Activated CD4-positive, alpha-beta memory T cell treated with anti-CD3 and anti-CD28 coated beads, Interleukin-2, amount 10 ng/mL, durations not matched to agents 7 days and 5 days (primary cell): ENCODE measurements around the gene BUB1B. TPM values are rescaled to one million over a fixed set of nuclear protein-coding genes. Genes with fewer than 3 reads are reported as not detected.

Experiments
- CTCF ChIA-PET: fragments of 350-600 bp; sonication (Branson Sonifier 250); formaldehyde crosslinking; loops from one replicate; lab custom pipeline; 2021; ENCODE audit warnings: antibody characterized with exemption, inconsistent platforms; lab: Charles Lee
- POLR2A ChIA-PET: fragments of 350-600 bp; sonication (Branson Sonifier 250); formaldehyde crosslinking; loops from one replicate; lab custom pipeline; 2021; ENCODE audit warnings: antibody characterized with exemption; lab: Charles Lee
- DNase-seq: peaks from one replicate; pipeline ENCODE4 v3.0.0-alpha.2; 2020
- H3K27ac Mint-ChIP-seq: one replicate; pipeline ENCODE4 v1.8.0; 2021; ENCODE audit warnings: mild to moderate bottlenecking, mixed read lengths
- H3K27me3 Mint-ChIP-seq: one replicate; pipeline ENCODE4 v1.8.0; 2021; ENCODE audit warnings: mixed read lengths
- H3K36me3 Mint-ChIP-seq: one replicate; pipeline ENCODE4 v1.8.0; 2021; ENCODE audit warnings: low read depth, mixed read lengths
- H3K4me1 Mint-ChIP-seq: one replicate; pipeline ENCODE4 v1.8.0; 2021; ENCODE audit warnings: mixed read lengths
- H3K4me3 Mint-ChIP-seq: one replicate; pipeline ENCODE4 v1.8.0; 2021; ENCODE audit warnings: mild to moderate bottlenecking, mixed read lengths
- H3K9me3 Mint-ChIP-seq: one replicate; pipeline ENCODE4 v1.8.0; 2021; ENCODE audit warnings: mixed read lengths
- total RNA-seq, 2 experiments: library from RNA; stranded (reverse); gene quantifications; one replicate each; pipeline ENCODE4 v1.2.3, GENCODE V29; 2021

Gene BUB1B
- total RNA-seq, 2 experiments from 2014 or later, result 73.2 to 73.8 TPM

DNA sequence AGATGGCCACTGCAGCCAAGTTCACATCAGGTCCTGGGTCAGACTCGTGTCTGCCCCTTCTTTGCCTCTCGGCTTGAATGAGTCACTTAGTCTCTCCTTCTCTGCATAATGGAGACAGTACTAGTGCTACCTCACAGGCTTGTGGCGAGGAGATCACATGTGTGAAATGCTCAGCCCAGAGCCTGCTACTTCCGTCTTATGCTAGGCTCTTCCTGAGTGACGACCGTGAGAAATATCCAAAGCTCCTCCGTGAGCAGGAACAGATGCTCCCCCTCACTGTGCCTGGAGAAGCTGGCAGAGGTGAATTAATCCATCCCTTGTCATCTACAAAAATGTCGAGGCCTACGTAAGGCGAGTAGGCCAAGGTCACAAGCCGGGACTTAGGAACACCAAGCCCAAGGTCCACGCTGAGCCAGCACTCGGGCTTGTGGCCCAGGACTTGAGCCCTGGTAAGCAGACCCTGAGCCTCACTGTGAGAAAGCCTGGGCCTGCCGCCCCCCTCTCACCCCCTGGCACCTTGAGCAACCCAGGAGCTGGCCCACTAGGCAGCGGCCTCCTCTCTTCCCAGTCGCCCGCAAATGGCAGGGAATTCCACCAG lies 95.9 kb downstream of the BUB1B start:
- H3K27me3 Mint-ChIP-seq, result peaks cover 31% of the 10 kb centered on the region
- no peak overlapping the region for H3K4me3 Mint-ChIP-seq
- H3K27ac Mint-ChIP-seq, result no peak overlapping the region
- ChIA-PET CTCF (no interaction called here), POLR2A (no interaction called here)
- no peaks in the 10 kb centered on the region for H3K9me3 Mint-ChIP-seq
- DNase-seq, result no peak
- peaks cover 10% of the 10 kb centered on the region for H3K4me1 Mint-ChIP-seq
- no peaks in the 10 kb centered on the region for H3K36me3 Mint-ChIP-seq

DNA sequence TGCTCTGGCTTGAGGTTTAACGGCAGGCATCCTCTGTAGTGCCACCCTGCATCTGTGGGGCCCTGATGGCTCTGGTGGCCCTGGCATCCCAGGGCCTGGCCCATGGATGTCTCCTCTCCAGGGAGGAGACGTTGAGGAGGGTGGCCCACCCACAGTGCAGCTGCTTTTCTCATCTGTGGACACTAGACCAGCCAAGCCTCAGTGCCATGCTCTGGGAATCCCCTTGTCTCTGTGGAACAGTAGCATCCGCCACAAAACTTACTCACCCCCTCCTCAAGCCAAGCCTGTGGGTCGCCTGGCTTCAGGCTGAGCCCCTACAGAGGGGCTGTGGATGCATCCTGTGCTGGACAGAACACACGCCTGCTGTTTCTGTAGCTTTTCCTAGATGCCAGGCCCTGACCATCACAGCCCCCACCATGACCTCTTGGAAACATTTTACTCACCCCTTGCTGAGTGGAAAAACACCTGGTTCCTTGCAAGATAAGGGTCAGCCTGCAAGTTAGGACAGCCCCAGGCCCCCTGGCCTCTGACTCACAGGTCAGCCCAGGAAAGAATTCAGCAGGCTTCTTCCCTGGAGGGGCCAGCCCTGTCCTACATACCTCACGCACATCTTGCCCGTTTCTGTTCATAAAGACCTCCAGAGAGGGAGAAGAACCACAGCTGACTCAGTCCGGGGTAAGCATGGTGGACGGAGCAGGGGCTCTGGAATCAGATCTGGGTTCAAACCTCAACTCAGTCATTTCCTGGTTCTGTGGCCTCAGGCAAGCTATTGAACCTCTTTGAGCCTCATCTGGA lies 97.0 kb downstream of the BUB1B start:
- DNase-seq, result no peak
- Mint-ChIP-seq H3K36me3 (no peaks in the 10 kb centered on the region), H3K4me3 (no peak overlapping the region), H3K9me3 (no peaks in the 10 kb centered on the region), H3K27me3 (peaks cover 30% of the 10 kb centered on the region), H3K27ac (no peak overlapping the region), H3K4me1 (peaks cover 10% of the 10 kb centered on the region)
- ChIA-PET POLR2A (interaction anchor here (0.7 kb wide), 1 partner anchor 10 kb away, joined by 3 read pairs; no protein-coding TSS in a partner anchor), CTCF (interaction anchor here (1.4 kb wide), 1 partner anchor 40 kb away, joined by 3 read pairs; no protein-coding TSS in a partner anchor)

DNA sequence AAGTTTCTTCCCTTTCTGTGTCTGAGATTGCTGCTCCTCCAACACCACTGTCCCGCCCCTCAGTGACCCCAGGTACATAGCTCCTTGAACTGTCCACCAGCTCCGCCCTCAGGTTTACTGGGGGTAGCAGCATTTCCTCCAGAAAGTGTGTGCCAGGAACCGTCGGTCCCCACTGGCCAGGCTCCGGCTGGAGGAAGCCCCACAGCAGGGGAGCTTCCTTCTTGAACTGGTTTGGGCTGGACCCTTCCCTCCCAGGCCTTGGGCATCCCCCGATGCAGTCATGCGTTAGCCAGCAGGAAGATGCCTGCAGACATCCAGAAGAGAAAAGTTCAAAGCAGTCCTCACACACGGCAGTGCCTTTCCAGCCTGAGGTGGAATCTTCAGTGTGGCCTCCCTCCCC lies 97.7 kb downstream of the BUB1B start:
- no peak for DNase-seq
- Mint-ChIP-seq H3K27ac (no peak overlapping the region), H3K9me3 (no peaks in the 10 kb centered on the region), H3K4me3 (no peak overlapping the region), H3K27me3 (peaks cover 23% of the 10 kb centered on the region), H3K4me1 (peaks cover 5% of the 10 kb centered on the region), H3K36me3 (no peaks in the 10 kb centered on the region)
- POLR2A ChIA-PET, result interaction anchor here (0.7 kb wide), 1 partner anchor 11 kb away, joined by 3 read pairs; no protein-coding TSS in a partner anchor
- CTCF ChIA-PET, result interaction anchor here (1.4 kb wide), 1 partner anchor 41 kb away, joined by 3 read pairs; no protein-coding TSS in a partner anchor

DNA sequence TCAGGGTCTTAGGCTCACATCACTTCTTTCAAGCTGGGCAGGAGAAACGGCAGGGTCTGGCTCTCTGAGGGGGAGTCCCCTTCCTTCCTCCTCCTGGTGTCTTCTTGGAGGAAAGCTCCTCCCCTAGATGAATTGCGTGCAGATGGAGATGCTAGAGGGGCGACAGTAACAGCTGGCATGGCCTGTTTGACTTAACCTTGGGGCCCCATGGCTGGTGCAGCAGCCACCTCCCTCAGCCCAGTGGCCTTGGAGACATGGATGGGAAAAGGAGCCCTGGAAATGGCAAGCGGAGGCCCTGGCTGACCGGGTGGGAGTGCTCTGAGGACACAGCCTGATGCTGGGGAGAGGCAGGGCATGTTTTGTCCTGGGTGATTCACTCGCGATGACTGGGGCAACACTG lies 98.2 kb downstream of the BUB1B start:
- peaks cover 19% of the 10 kb centered on the region for H3K27me3 Mint-ChIP-seq
- DNase-seq, result no peak
- POLR2A ChIA-PET, result no interaction called here
- H3K36me3 Mint-ChIP-seq, result no peaks in the 10 kb centered on the region
- H3K4me1 Mint-ChIP-seq, result peaks cover 2% of the 10 kb centered on the region
- H3K4me3 Mint-ChIP-seq, result no peak overlapping the region
- no peaks in the 10 kb centered on the region for H3K9me3 Mint-ChIP-seq
- H3K27ac Mint-ChIP-seq, result no peak overlapping the region
- CTCF ChIA-PET, result interaction anchor here (1.4 kb wide), 1 partner anchor 42 kb away, joined by 3 read pairs; no protein-coding TSS in a partner anchor

DNA sequence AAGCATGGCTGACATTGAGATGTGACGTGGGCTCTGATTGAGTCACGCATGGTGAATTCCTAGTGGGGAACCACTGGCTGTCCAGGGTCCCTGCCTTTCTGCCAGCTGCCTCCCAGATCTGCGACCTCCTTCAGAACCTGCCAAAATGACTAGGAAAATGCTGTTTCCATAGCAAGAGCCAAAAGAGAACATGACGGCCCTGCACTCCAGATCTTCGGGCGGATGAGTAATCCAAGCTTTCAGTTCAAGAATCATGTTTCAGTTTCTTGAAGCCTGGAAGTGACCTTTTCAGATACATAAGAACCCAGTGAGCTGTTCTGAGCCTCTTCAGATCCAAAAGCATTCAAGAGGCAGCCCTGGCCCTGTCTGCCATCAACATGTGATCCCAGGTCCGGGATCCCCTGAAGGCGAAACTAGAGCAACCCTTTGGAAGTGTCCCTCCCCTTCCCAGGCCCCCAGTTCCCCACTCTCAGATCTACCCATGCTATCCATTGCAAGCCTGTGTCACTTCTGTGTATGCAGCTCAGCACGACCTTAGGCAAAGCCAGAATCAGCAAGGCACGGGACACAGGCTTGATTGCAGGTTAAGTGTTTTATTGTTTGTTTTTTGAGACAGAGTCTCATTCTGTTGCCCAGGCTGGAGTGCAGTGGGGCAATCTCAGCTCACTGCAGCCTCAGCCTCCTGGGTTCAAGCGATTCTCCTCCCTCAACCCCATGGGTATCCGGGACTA lies 102.3 kb downstream of the BUB1B start:
- POLR2A ChIA-PET, result interaction anchor here (1.4 kb wide), 1 partner anchor 12 kb away, joined by 3 read pairs; no protein-coding TSS in a partner anchor
- no peak for DNase-seq

DNA sequence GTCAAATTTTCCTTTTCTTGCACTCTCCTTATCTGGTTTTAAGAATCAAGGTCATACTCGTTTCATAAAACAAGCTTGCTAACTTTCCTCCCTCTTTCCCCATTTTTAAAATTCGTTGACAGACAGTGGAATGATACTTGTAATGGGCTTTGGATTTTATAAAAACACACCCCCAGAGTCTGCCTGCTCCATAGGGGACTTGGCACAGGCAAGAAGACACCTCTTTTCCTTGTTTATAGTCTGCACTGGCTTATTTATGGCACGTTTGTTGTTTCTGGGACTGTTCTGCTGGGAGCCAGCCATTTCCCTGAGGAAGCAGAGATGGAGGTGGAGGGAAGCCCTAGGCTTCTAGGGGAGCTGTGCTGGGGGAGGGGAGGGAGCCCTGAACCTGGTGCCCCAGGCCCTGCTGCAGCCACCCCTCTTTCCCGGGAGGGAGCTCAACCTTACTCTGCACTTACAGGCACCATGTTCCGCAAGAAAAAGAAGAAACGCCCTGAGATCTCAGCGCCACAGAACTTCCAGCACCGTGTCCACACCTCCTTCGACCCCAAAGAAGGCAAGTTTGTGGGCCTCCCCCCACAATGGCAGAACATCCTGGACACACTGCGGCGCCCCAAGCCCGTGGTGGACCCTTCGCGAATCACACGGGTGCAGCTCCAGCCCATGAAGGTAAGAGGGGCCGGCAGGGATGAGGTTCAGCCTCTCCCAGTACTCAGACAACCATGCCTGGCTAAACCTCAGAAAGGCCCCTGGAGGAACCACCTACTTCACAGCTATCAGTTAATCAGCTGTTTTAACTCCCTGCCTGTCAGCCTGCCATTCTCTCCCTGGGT lies 103.7 kb downstream of the BUB1B start:
- Mint-ChIP-seq H3K27ac (no peak overlapping the region), H3K36me3 (no peaks in the 10 kb centered on the region), H3K4me1 (no peaks in the 10 kb centered on the region), H3K27me3 (peaks cover 11% of the 10 kb centered on the region), H3K9me3 (no peaks in the 10 kb centered on the region), H3K4me3 (no peak overlapping the region)
- POLR2A ChIA-PET, result no interaction called here
- DNase-seq, result no peak
- CTCF ChIA-PET, result interaction anchor here (1.0 to 4.5 kb wide), 5 partner anchors 10 to 79 kb away, joined by 3 to 30 read pairs (median 7); no protein-coding TSS in a partner anchor

More for the DNA sequence above, 102.3 kb downstream of the BUB1B start:
- Mint-ChIP-seq H3K27ac (no peak overlapping the region), H3K27me3 (peaks cover 11% of the 10 kb centered on the region), H3K4me1 (no peaks in the 10 kb centered on the region), H3K4me3 (no peak overlapping the region), H3K36me3 (no peaks in the 10 kb centered on the region), H3K9me3 (no peaks in the 10 kb centered on the region)
- CTCF ChIA-PET, result interaction anchor here (0.7 to 4.5 kb wide), 5 partner anchors 9 to 74 kb away, joined by 3 to 30 read pairs (median 7); no protein-coding TSS in a partner anchor

DNA sequence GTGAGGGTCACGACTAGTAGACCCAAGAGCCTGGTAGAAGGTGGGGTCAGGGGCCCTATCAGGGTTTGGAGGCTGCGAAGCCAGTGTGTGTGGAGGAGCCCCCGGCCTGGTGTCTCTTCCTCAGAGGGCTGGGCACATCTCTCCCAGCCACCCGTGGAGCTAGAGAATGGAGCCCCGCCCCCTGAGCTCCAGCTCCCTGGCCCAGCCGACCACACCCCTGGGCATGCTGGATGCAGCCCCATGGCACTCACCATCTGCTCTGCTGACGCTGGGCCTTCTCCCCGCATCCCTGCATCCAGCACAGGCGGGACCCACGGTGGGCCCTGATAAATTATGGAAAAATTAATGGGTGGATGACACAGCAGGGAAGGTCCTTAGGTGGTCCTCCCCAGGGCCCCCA lies 104.5 kb downstream of the BUB1B start:
- CTCF ChIA-PET, result interaction anchor here (4.5 kb wide), 1 partner anchor 9 kb away, joined by 30 read pairs; no protein-coding TSS in a partner anchor
- H3K27ac Mint-ChIP-seq, result no peak overlapping the region
- H3K27me3 Mint-ChIP-seq, result peaks cover 7% of the 10 kb centered on the region
- no peak for DNase-seq
- H3K36me3 Mint-ChIP-seq, result no peaks in the 10 kb centered on the region
- H3K4me1 Mint-ChIP-seq, result peaks cover 2% of the 10 kb centered on the region
- POLR2A ChIA-PET, result no interaction called here
- H3K4me3 Mint-ChIP-seq, result no peak overlapping the region
- H3K9me3 Mint-ChIP-seq, result no peaks in the 10 kb centered on the region

DNA sequence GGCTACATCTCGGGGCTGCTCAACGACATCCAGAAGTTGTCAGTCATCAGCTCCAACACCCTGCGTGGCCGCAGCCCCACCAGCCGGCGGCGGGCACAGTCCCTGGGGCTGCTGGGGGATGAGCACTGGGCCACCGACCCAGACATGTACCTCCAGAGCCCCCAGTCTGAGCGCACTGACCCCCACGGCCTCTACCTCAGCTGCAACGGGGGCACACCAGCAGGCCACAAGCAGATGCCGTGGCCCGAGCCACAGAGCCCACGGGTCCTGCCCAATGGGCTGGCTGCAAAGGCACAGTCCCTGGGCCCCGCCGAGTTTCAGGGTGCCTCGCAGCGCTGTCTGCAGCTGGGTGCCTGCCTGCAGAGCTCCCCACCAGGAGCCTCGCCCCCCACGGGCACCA lies 105.0 kb downstream of the BUB1B start:
- H3K4me3 Mint-ChIP-seq, result no peak overlapping the region

DNA sequence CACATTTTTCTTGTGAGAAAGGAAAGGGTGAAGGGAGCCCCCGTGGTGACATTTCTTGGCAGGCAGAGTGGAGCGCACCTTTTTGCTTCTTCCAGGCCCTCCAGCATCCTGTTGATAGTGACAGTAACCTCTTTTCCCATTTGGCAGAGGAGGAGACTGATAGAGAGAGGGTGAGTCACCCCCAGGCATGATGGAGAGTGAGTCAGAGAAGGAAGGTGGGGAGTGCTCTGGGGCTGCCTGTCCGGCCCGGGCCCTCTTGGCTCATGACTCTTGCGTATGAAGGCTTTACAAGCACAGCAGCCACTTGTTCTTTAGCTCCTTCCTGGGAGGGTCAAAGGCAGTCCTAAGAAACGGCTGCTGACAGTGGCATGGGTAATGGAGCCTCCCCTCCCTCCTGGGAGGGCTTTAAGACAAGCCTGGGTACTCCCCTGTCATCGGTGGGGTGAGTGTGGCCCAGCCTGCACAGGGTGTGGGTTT lies 106.0 kb downstream of the BUB1B start:
- Mint-ChIP-seq H3K4me3 (no peak overlapping the region), H3K9me3 (no peaks in the 10 kb centered on the region), H3K27ac (no peak overlapping the region), H3K27me3 (peaks cover 3% of the 10 kb centered on the region), H3K36me3 (no peaks in the 10 kb centered on the region), H3K4me1 (peaks cover 2% of the 10 kb centered on the region)
- ChIA-PET CTCF (interaction anchor here (1.5 kb wide), 1 partner anchor 13 kb away, joined by 5 read pairs; no protein-coding TSS in a partner anchor), POLR2A (interaction anchor here (1.1 kb wide), 1 partner anchor 71 kb away, joined by 3 read pairs; no protein-coding TSS in a partner anchor)
- DNase-seq, result no peak

More for the DNA sequence above, 105.0 kb downstream of the BUB1B start:
- no peaks in the 10 kb centered on the region for H3K36me3 Mint-ChIP-seq
- no peak overlapping the region for H3K27ac Mint-ChIP-seq
- no peaks in the 10 kb centered on the region for H3K9me3 Mint-ChIP-seq
- H3K4me1 Mint-ChIP-seq, result peaks cover 2% of the 10 kb centered on the region
- H3K27me3 Mint-ChIP-seq, result peaks cover 7% of the 10 kb centered on the region
- CTCF ChIA-PET, result interaction anchor here (4.5 kb wide), 1 partner anchor 9 kb away, joined by 30 read pairs; no protein-coding TSS in a partner anchor
- no peak for DNase-seq
- POLR2A ChIA-PET, result no interaction called here

DNA sequence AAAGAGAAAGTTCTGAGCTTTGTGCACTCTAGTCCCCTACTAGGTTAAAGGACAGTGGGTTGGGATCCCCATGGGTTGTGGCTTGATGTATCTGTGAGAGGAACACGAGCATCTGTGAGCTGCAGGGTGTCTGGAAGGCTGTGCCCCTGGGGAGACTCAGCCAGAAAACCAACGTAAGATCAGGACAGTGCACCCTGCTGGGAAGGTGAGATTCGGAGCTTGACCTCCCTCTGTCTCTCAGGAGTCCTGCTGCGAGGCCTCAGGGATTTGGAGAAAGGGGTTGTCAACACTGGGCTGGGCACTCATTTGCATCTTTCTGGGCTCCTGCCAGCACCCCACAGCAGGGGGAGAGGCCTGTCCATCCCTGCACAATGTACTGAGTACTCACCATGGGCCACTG lies 106.8 kb downstream of the BUB1B start:
- CTCF ChIA-PET, result interaction anchor here (1.5 kb wide), 1 partner anchor 12 kb away, joined by 5 read pairs; no protein-coding TSS in a partner anchor
- no peak for DNase-seq
- peaks cover 2% of the 10 kb centered on the region for H3K4me1 Mint-ChIP-seq
- POLR2A ChIA-PET, result interaction anchor here (1.1 kb wide), 1 partner anchor 70 kb away, joined by 3 read pairs; no protein-coding TSS in a partner anchor
- H3K4me3 Mint-ChIP-seq, result no peak overlapping the region
- no peaks in the 10 kb centered on the region for H3K27me3 Mint-ChIP-seq
- H3K27ac Mint-ChIP-seq, result no peak overlapping the region
- H3K36me3 Mint-ChIP-seq, result no peaks in the 10 kb centered on the region
- H3K9me3 Mint-ChIP-seq, result no peaks in the 10 kb centered on the region

DNA sequence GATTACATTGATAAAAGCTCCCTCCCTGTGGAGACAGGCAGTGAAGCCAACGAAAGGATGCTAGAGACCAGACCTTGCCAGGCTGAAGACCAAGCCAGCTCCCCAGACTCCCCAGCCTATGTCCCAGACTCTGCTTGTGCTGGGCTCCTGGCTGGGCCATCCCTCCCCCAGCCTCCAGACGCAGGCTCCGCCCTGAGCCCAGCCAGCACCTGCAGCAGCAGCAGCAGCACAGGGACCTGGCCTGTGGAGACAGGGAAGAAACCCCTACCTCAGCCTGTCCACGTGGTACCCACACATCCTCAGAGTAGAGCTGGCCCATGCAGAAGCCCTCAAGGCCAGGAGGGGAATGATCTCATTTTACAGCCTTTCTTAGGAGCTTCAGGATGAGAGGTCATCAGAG lies 108.7 kb downstream of the BUB1B start:
- CTCF ChIA-PET, result interaction anchor here (1.3 to 2.2 kb wide), 3 partner anchors 9 to 52 kb away, joined by 3 to 10 read pairs (median 3); partner anchors contain the start of gene PLCB2

More for the DNA sequence above, 108.7 kb downstream of the BUB1B start:
- H3K27me3 Mint-ChIP-seq, result no peaks in the 10 kb centered on the region
- H3K9me3 Mint-ChIP-seq, result no peaks in the 10 kb centered on the region
- no peak overlapping the region for H3K27ac Mint-ChIP-seq
- POLR2A ChIA-PET, result interaction anchor here (1.5 kb wide), 1 partner anchor 224 kb away, joined by 3 read pairs; no protein-coding TSS in a partner anchor
- DNase-seq, result no peak
- H3K4me1 Mint-ChIP-seq, result peaks cover 2% of the 10 kb centered on the region
- H3K4me3 Mint-ChIP-seq, result no peak overlapping the region
- no peaks in the 10 kb centered on the region for H3K36me3 Mint-ChIP-seq
